Sigmoid colon (tissue), 4 donors: ENCODE results near the gene ANKH.

Source experiments
- CTCF ChIP-seq, 4 experiments: fragments of 450-650 bp in 3 of 4; fragments of 200-600 bp in 1 of 4; IDR thresholded peaks; one replicate each; pipeline ENCODE4 v1.5.1; 2016 to 2019; ENCODE audit warnings: antibody characterized with exemption in 4 of 4, mild to moderate bottlenecking in 3 of 4, moderate library complexity in 2 of 4
- POLR2A ChIP-seq, 2 donors: fragments of 450-650 bp; IDR thresholded peaks; one replicate each; pipeline ENCODE4 v1.6.1; 2016; ENCODE audit warnings: antibody characterized with exemption in 2 of 2, mild to moderate bottlenecking in 2 of 2, moderate library complexity in 2 of 2
- POLR2AphosphoS5 ChIP-seq, 4 donors: sonication (generic); formaldehyde crosslinking; IDR thresholded peaks; one replicate each; pipeline ENCODE4 v1.6.1; 2017; ENCODE audit warnings: antibody characterized with exemption in 4 of 4

- no peak for TF ChIP-seq CTCF (IDR thresholded peaks at IDR 0.05)
- no peak for TF ChIP-seq POLR2AphosphoS5 (IDR thresholded peaks at IDR 0.05)
- TF ChIP-seq POLR2A (IDR thresholded peaks at IDR 0.05) = no peak
Measured at GRCh38 chr5:14913096-14913495, 41.5 kb upstream of the ANKH start.
